Stomach (tissue), 9 donors: ENCODE data around the gene PARP11. TPM values are rescaled to one million over a fixed set of nuclear protein-coding genes. Genes with fewer than 3 reads are reported as not detected.

Experiments
- DNase-seq, 2 donors: peaks; one replicate each; pipeline versions ENCODE4 v3.0.0 to v3.0.0-alpha.2; 2013 to 2019
- H3K27ac ChIP-seq, 5 donors: fragments of 200-600 bp in 4 of 5; sonication (generic) in 4 of 5; one replicate each; pipeline ENCODE4 v1.5.1; 2013 to 2019; ENCODE audit warnings: mild to moderate bottlenecking in 1 of 5, moderate library complexity in 1 of 5
- H3K27me3 ChIP-seq, 3 donors: fragments of 200-600 bp; sonication (generic); one replicate each; pipeline ENCODE4 v1.5.1; 2017 to 2019; ENCODE audit warnings: mixed run types in 1 of 3
- H3K36me3 ChIP-seq, 4 donors: fragments of 200-600 bp; sonication (generic); 1 replicate in 3 of 4; 2 replicates in 1 of 4; pipeline ENCODE4 v1.5.1; 2016 to 2019
- H3K4me1 ChIP-seq, 4 donors: fragments of 200-600 bp; sonication (generic); one replicate each; pipeline ENCODE4 v1.5.1; 2016 to 2019
- H3K4me3 ChIP-seq, 4 donors: fragments of 200-600 bp; sonication (generic) in 3 of 4; one replicate each; pipeline ENCODE4 v1.5.1; 2016 to 2019; ENCODE audit warnings: mild to moderate bottlenecking in 1 of 4
- H3K9me3 ChIP-seq, 4 donors: fragments of 200-600 bp; sonication (generic); one replicate each; pipeline ENCODE4 v1.5.1; 2016 to 2019
- EP300 ChIP-seq: sonication (generic); formaldehyde crosslinking; IDR thresholded peaks from one replicate; pipeline ENCODE4 v1.6.1; 2017; ENCODE audit warnings: antibody characterized with exemption
- POLR2A ChIP-seq, 4 donors: fragments of 450-650 bp; IDR thresholded peaks; one replicate each; pipeline ENCODE4 v1.6.1; 2016; ENCODE audit warnings: antibody characterized with exemption in 4 of 4, control low read depth in 2 of 4, mild to moderate bottlenecking in 1 of 4, moderate library complexity in 1 of 4
- POLR2AphosphoS5 ChIP-seq, 3 donors: sonication (generic); formaldehyde crosslinking; IDR thresholded peaks; one replicate each; pipeline ENCODE4 v1.6.1; 2016; ENCODE audit warnings: antibody characterized with exemption in 3 of 3
- WGBS, 5 donors: extraction: QIAGEN DNeasy Blood & Tissue Kit in 3 of 5; methylation state at CpG; one replicate each; pipeline versions ENCODE4 v1.1.5 to v1.1.7; 2013 to 2018; 5-methylcytosine and 5-hydroxymethylcytosine counted together
- intact Hi-C: fragments of 100-400 bp; cut with DNase I; formaldehyde crosslinking; loops from one replicate; pipeline ENCODE4 v1.15.1; 2023; ENCODE audit warnings: low total_unique reads
- polyA plus RNA-seq, 3 donors: library from polyadenylated mRNA; stranded (reverse); fragments of 200-250 nt; gene quantifications; one replicate each; pipeline ENCODE4 v1.2.3, GENCODE V29; 2013
- total RNA-seq, 5 donors: library from RNA; depleted of rRNA; stranded (reverse); fragments of >200 nt; gene quantifications; one replicate each; pipeline versions ENCODE4 v1.1.0 to v1.2.3, GENCODE V29; 2014 to 2016
- TF ChIP-seq, protein P1 (sequence below), 7 experiments: fragments of 450-650 bp in 4 of 7; fragments of 200-600 bp in 3 of 7; sonication (generic) in 3 of 7; IDR thresholded peaks; one replicate each; pipeline ENCODE4 v1.5.1; 2016 to 2019; ENCODE audit warnings: antibody characterized with exemption in 7 of 7, control low read depth in 2 of 7, mild to moderate bottlenecking in 1 of 7
- donor health status: healthy with polysubstance abuse.
- donor health status: Bipolar disorder and iron deficiency.
- donor health status: healthy.

Gene PARP11
- total and polyA plus RNA-seq, 8 donors, result 1.4 to 8.1 (median 3.7) TPM

- DNase-seq, result no peak
- Histone ChIP-seq H3K9me3 (no peaks in the 10 kb centered on the region), H3K27me3 (no peaks in the 10 kb centered on the region), H3K4me3 (no peak overlapping the region), H3K27ac (no peak overlapping the region), H3K4me1 (no peaks in the 10 kb centered on the region), H3K36me3 (peaks cover 0 to 19% (median 11%) of the 10 kb centered on the region in 4 donors)
- WGBS, 5 donors, result 83 to 87% (median 86%) methylated on average over 1 of the region's 1 CpG
- TF ChIP-seq EP300, result no peak
- TF ChIP-seq POLR2A (IDR thresholded peaks at IDR 0.05), result no peak
- intact Hi-C loops, result loop anchor here (5.0 kb wide), 1 partner anchor 503 kb away; no protein-coding TSS in a partner anchor
Observed at GRCh38 chr12:3805077-3805476, 68.1 kb downstream of the PARP11 start.

DNA sequence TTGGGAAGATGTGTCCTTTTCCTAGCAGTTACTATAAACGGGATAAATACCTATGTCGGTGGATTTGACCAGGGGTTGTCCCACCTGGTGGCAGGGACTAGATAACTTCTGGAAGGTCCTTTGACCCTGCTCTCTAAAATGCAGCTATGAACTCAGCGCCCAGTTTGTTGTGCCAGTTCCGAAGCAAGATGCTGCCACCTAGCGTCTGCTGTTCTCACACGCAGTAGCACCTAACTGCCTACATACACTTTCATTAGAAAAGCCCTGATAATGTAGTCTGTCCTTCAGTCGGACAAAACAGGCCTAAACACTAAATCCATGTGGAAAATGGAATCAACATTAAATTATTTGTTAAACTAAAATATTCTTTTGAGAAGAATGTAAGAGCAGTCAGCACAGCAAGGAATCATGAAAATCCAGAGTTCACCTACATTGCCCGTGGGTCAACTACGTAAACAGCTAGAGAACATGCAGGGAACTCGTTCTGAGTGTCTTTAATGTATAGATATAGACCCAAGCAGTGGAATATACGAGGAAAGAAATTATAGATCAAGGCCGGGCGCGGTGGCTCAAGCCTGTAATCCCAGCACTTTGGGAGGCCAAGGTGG lies 69.2 kb downstream of the PARP11 start:
- H3K27ac ChIP-seq, result no peak overlapping the region
- TF ChIP-seq POLR2A (IDR thresholded peaks at IDR 0.05), result no peak
- TF ChIP-seq, protein P1, sequence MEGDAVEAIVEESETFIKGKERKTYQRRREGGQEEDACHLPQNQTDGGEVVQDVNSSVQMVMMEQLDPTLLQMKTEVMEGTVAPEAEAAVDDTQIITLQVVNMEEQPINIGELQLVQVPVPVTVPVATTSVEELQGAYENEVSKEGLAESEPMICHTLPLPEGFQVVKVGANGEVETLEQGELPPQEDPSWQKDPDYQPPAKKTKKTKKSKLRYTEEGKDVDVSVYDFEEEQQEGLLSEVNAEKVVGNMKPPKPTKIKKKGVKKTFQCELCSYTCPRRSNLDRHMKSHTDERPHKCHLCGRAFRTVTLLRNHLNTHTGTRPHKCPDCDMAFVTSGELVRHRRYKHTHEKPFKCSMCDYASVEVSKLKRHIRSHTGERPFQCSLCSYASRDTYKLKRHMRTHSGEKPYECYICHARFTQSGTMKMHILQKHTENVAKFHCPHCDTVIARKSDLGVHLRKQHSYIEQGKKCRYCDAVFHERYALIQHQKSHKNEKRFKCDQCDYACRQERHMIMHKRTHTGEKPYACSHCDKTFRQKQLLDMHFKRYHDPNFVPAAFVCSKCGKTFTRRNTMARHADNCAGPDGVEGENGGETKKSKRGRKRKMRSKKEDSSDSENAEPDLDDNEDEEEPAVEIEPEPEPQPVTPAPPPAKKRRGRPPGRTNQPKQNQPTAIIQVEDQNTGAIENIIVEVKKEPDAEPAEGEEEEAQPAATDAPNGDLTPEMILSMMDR (IDR thresholded peaks at IDR 0.05), result peak in 5 of 7 experiments; percentile 43 to 75 (median 69)
- peaks cover 0 to 19% (median 11%) of the 10 kb centered on the region in 4 donors for H3K36me3 ChIP-seq
- WGBS, 5 donors, result 38 to 45% (median 42%) methylated on average over 14 of the region's 14 CpGs
- DNase-seq, result peak; percentile 78 to 90
- H3K27me3 ChIP-seq, result no peaks in the 10 kb centered on the region
- no peaks in the 10 kb centered on the region for H3K9me3 ChIP-seq
- intact Hi-C loops, result no loop called here
- H3K4me1 ChIP-seq, result no peaks in the 10 kb centered on the region
- H3K4me3 ChIP-seq, result no peak overlapping the region

GRCh38 chr12:3802721-3803120 lies 70.5 kb downstream of the PARP11 start:
- TF ChIP-seq POLR2AphosphoS5 (IDR thresholded peaks at IDR 0.05) (no peak), EP300 (no peak), POLR2A (IDR thresholded peaks at IDR 0.05) (no peak)
- TF ChIP-seq, protein P1 (IDR thresholded peaks at IDR 0.05), result no peak
- Histone ChIP-seq H3K4me3 (no peak overlapping the region), H3K27me3 (no peaks in the 10 kb centered on the region), H3K9me3 (no peaks in the 10 kb centered on the region), H3K36me3 (peaks cover 0 to 19% (median 13%) of the 10 kb centered on the region in 4 donors), H3K4me1 (no peaks in the 10 kb centered on the region), H3K27ac (no peak overlapping the region)
- DNase-seq, result no peak
- intact Hi-C loops, result no loop called here
- WGBS, 5 donors, result 73 to 86% (median 83%) methylated on average over 5 of the region's 5 CpGs

DNA sequence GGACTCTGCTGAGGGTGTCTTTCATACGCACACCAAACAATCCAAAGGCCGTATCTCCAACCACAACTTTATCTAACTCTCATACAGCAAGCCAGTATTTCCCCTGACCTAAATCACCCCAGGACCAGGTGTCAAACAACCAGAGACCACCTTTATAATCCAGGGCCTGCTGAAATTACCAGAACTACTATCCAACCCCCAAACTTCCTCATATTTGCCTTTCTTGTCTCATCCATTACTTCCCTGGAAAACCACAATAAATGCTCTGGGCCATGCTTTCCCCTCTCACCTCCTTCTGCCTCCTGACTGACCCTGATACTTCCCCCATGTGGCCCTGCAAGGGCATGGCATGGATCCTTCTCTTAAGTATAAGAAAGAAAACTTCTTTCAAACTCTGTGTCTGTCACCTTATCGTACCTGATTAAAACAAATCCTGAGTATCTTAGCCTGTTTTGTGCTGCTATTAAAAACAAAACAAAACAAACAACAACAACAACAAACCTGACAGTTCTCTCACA lies 75.6 kb downstream of the PARP11 start:
- TF ChIP-seq POLR2AphosphoS5 (IDR thresholded peaks at IDR 0.05), result no peak
- no peak for TF ChIP-seq EP300
- TF ChIP-seq, protein P1 (IDR thresholded peaks at IDR 0.05), result no peak
- no peak for TF ChIP-seq POLR2A (IDR thresholded peaks at IDR 0.05)
- Histone ChIP-seq H3K36me3 (peaks cover 0 to 7% (median 2%) of the 10 kb centered on the region in 4 donors), H3K4me3 (no peak overlapping the region), H3K4me1 (peaks cover 0 to 3% (median 0%) of the 10 kb centered on the region in 4 donors), H3K27me3 (no peaks in the 10 kb centered on the region), H3K27ac (no peak overlapping the region), H3K9me3 (no peaks in the 10 kb centered on the region)
- WGBS, 5 donors, result 74 to 91% (median 81%) methylated on average over 3 of the region's 3 CpGs
- intact Hi-C loops, result no loop called here
- no peak for DNase-seq
